IPS-18a (cell line): ENCODE measurements around the gene EEF1A2.
"Not testable (repeated sequence)": the region's sequence is repeated elsewhere in the genome, so short reads cannot be mapped to it uniquely, and the experiment has no call there.

ENCODE experiments used
- H3K27ac ChIP-seq: one replicate; pipeline ENCODE4 v1.5.1; 2013; ENCODE audit warnings: low read length
- H3K27me3 ChIP-seq: one replicate; pipeline ENCODE4 v1.6.1; 2013; ENCODE audit warnings: mild to moderate bottlenecking, low read length; ENCODE audit not compliant: control insufficient read depth, insufficient read depth
- H3K36me3 ChIP-seq: one replicate; pipeline ENCODE4 v1.6.1; 2013; ENCODE audit warnings: low read depth, low read length; ENCODE audit not compliant: control insufficient read depth
- H3K4me1 ChIP-seq: one replicate; pipeline ENCODE4 v1.6.1; 2013; ENCODE audit warnings: low read depth, low read length; ENCODE audit not compliant: control insufficient read depth
- H3K4me3 ChIP-seq: one replicate; pipeline ENCODE4 v1.5.1; 2013; ENCODE audit warnings: low read length
- H3K9ac ChIP-seq: one replicate; pipeline ENCODE4 v1.6.1; 2013; ENCODE audit warnings: mild to moderate bottlenecking, low read length, moderate library complexity
- H3K9me3 ChIP-seq: one replicate; pipeline ENCODE4 v1.6.1; 2013; ENCODE audit warnings: low read depth, low read length; ENCODE audit not compliant: control insufficient read depth

The EEF1A2 gene

GRCh38 chr20:63517376-63518309 lies 18.8 kb upstream of the EEF1A2 start:
- H3K27me3 ChIP-seq, result peaks cover 24% of the 10 kb centered on the region
- no peak overlapping the region for H3K27ac ChIP-seq
- peaks cover 3% of the 10 kb centered on the region for H3K4me1 ChIP-seq
- H3K4me3 ChIP-seq, result no peak overlapping the region
- H3K9me3 ChIP-seq, result no peaks in the 10 kb centered on the region
- H3K36me3 ChIP-seq, result no peaks in the 10 kb centered on the region
- no peak overlapping the region for H3K9ac ChIP-seq

- H3K27ac ChIP-seq, H3K36me3 ChIP-seq, H3K9ac ChIP-seq, H3K4me1 ChIP-seq, H3K9me3 ChIP-seq, H3K4me3 ChIP-seq: not testable (repeated sequence)
- peaks cover 37% of the 10 kb centered on the region for H3K27me3 ChIP-seq
Measured at GRCh38 chr20:63514520-63514919, 15.6 kb upstream of the EEF1A2 start.

GRCh38 chr20:63513207-63513606 lies 14.3 kb upstream of the EEF1A2 start:
- H3K27me3 ChIP-seq, result peaks cover 29% of the 10 kb centered on the region
- H3K4me3 ChIP-seq, result no peak overlapping the region
- no peak overlapping the region for H3K27ac ChIP-seq
- H3K9me3 ChIP-seq, result no peaks in the 10 kb centered on the region
- H3K36me3 ChIP-seq, result no peaks in the 10 kb centered on the region
- no peak overlapping the region for H3K9ac ChIP-seq
- H3K4me1 ChIP-seq, result no peaks in the 10 kb centered on the region

GRCh38 chr20:63509088-63509564 lies 10.2 kb upstream of the EEF1A2 start:
- Histone ChIP-seq H3K27me3 (peaks cover 41% of the 10 kb centered on the region), H3K36me3 (no peaks in the 10 kb centered on the region), H3K27ac (no peak overlapping the region), H3K9me3 (no peaks in the 10 kb centered on the region), H3K4me3 (no peak overlapping the region), H3K9ac (no peak overlapping the region), H3K4me1 (no peaks in the 10 kb centered on the region)

GRCh38 chr20:63508072-63508768 lies 9.3 kb upstream of the EEF1A2 start:
- H3K27ac ChIP-seq, result no peak overlapping the region
- peaks cover 47% of the 10 kb centered on the region for H3K27me3 ChIP-seq
- H3K4me3 ChIP-seq, result no peak overlapping the region
- H3K9me3 ChIP-seq, result no peaks in the 10 kb centered on the region
- H3K9ac ChIP-seq, result no peak overlapping the region
- H3K36me3 ChIP-seq, result no peaks in the 10 kb centered on the region
- H3K4me1 ChIP-seq, result no peaks in the 10 kb centered on the region

- Histone ChIP-seq H3K9me3 (no peaks in the 10 kb centered on the region), H3K27me3 (peaks cover 39% of the 10 kb centered on the region), H3K9ac (no peak overlapping the region), H3K27ac (no peak overlapping the region), H3K4me1 (peaks cover 1% of the 10 kb centered on the region), H3K36me3 (no peaks in the 10 kb centered on the region), H3K4me3 (no peak overlapping the region)
Measured at GRCh38 chr20:63507083-63507743, 8.3 kb upstream of the EEF1A2 start.

- H3K27ac ChIP-seq, result no peak overlapping the region
Measured at GRCh38 chr20:63505723-63506122, 6.8 kb upstream of the EEF1A2 start.

GRCh38 chr20:63505281-63505680 lies 6.4 kb upstream of the EEF1A2 start:
- no peaks in the 10 kb centered on the region for H3K9me3 ChIP-seq
- no peaks in the 10 kb centered on the region for H3K36me3 ChIP-seq
- peaks cover 42% of the 10 kb centered on the region for H3K27me3 ChIP-seq
- no peak overlapping the region for H3K4me3 ChIP-seq
- peaks cover 4% of the 10 kb centered on the region for H3K4me1 ChIP-seq
- no peak overlapping the region for H3K27ac ChIP-seq
- H3K9ac ChIP-seq, result no peak overlapping the region

More at GRCh38 chr20:63505723-63506122, 6.8 kb upstream of the EEF1A2 start:
- no peak overlapping the region for H3K4me3 ChIP-seq
- peaks cover 42% of the 10 kb centered on the region for H3K27me3 ChIP-seq
- H3K36me3 ChIP-seq, result no peaks in the 10 kb centered on the region
- H3K9ac ChIP-seq, result no peak overlapping the region
- peaks cover 4% of the 10 kb centered on the region for H3K4me1 ChIP-seq
- H3K9me3 ChIP-seq, result no peaks in the 10 kb centered on the region

- H3K9me3 ChIP-seq, result no peaks in the 10 kb centered on the region
- peaks cover 4% of the 10 kb centered on the region for H3K4me1 ChIP-seq
- H3K9ac ChIP-seq, result no peak overlapping the region
- H3K27ac ChIP-seq, result no peak overlapping the region
- H3K36me3 ChIP-seq, result no peaks in the 10 kb centered on the region
- H3K4me3 ChIP-seq, result no peak overlapping the region
- peaks cover 42% of the 10 kb centered on the region for H3K27me3 ChIP-seq
Measured at GRCh38 chr20:63504642-63505041, 5.8 kb upstream of the EEF1A2 start.

- peaks cover 4% of the 10 kb centered on the region for H3K4me1 ChIP-seq
- no peak overlapping the region for H3K9ac ChIP-seq
- H3K27ac ChIP-seq, result no peak overlapping the region
- H3K27me3 ChIP-seq, result peaks cover 44% of the 10 kb centered on the region
- no peaks in the 10 kb centered on the region for H3K36me3 ChIP-seq
- H3K9me3 ChIP-seq, result no peaks in the 10 kb centered on the region
- no peak overlapping the region for H3K4me3 ChIP-seq
Measured at GRCh38 chr20:63503524-63503923, 4.6 kb upstream of the EEF1A2 start.

GRCh38 chr20:63502671-63503172 lies 3.8 kb upstream of the EEF1A2 start:
- no peaks in the 10 kb centered on the region for H3K9me3 ChIP-seq
- H3K36me3 ChIP-seq, result no peaks in the 10 kb centered on the region
- no peak overlapping the region for H3K9ac ChIP-seq
- H3K4me3 ChIP-seq, result no peak overlapping the region
- H3K27ac ChIP-seq, result no peak overlapping the region
- peaks cover 47% of the 10 kb centered on the region for H3K27me3 ChIP-seq
- H3K4me1 ChIP-seq, result peaks cover 4% of the 10 kb centered on the region
